Measurements from ENCODE around the gene C20orf202.

Gene C20orf202

DNA sequence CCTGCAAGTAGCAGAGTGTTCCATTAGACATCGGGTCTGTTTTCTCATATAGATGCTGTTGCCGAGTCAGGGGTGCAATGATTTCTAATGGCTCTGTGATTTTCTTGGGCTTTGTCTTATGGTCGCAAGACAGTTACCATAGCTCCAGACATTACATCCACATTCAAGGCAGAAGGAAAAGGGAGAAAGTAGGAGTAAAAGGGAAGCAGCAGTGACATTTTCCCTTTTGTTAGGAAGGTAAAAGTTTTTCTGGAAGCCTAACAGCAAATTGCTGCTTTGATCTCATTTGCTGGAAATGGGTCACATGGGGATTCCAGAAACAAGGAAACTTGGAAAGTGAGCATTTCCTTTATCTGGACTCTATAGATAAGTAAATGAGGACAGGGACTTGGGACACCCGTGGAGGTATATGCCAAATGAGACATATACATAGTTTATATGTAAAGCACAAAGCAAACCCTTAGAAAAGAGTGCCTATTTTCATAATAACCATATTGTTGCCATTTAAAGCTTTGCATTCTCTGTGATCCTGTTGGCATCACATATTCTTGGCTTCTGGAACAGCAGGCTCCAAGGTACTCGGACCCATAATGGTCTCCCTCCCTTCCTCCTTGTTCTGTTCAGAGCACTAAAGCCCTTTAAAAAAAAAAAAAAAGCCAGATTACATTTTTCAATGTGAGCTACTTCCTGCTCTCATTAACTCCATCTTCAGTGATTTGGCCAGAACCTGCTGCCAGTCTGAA is at the start of gene C20orf202:
Gene C20orf202, plus strand, starts transcription at position 693 of the 743 bp plus-strand sequence. CDS start 132 bp downstream, outside the sequence.
- no peak within 1 kb of the TSS for H3K4me3 ChIP-seq (ENCODE audit: control insufficient read depth, low read depth, low read length)
- no peak for DNase-seq (ENCODE audit: low read depth)
- TF ChIP-seq, protein P1, sequence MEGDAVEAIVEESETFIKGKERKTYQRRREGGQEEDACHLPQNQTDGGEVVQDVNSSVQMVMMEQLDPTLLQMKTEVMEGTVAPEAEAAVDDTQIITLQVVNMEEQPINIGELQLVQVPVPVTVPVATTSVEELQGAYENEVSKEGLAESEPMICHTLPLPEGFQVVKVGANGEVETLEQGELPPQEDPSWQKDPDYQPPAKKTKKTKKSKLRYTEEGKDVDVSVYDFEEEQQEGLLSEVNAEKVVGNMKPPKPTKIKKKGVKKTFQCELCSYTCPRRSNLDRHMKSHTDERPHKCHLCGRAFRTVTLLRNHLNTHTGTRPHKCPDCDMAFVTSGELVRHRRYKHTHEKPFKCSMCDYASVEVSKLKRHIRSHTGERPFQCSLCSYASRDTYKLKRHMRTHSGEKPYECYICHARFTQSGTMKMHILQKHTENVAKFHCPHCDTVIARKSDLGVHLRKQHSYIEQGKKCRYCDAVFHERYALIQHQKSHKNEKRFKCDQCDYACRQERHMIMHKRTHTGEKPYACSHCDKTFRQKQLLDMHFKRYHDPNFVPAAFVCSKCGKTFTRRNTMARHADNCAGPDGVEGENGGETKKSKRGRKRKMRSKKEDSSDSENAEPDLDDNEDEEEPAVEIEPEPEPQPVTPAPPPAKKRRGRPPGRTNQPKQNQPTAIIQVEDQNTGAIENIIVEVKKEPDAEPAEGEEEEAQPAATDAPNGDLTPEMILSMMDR (conservative IDR thresholded peaks at IDR 0.05; ENCODE audit: control insufficient read depth, insufficient read depth, low read depth, low read length), result no peak

DNA sequence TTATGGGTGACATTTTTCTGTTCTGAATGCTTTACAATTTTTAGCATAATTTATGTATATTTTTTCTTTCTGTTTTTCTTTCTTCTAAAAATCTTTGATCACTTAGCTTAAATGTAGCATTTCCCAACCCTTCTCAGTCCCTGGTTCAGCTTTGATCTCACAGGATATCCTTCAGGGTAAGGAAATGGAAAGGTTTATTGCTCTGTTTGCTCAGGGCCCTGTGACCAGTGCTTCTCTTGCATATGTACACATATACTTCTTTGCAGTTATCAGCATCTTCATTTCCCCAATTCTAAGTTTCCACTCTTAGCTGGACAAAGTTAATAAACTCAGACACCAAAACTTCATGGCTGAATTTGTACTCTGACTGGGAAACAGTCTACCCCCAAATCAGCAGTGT is 49.0 kb upstream of the C20orf202 start:
- H3K4me3 ChIP-seq (ENCODE audit: control insufficient read depth, low read depth, low read length), result no peak overlapping the region
- TF ChIP-seq, protein P1 (conservative IDR thresholded peaks at IDR 0.05; ENCODE audit: control insufficient read depth, insufficient read depth, low read depth, low read length), result no peak
- no peak for DNase-seq (ENCODE audit: low read depth)

DNA sequence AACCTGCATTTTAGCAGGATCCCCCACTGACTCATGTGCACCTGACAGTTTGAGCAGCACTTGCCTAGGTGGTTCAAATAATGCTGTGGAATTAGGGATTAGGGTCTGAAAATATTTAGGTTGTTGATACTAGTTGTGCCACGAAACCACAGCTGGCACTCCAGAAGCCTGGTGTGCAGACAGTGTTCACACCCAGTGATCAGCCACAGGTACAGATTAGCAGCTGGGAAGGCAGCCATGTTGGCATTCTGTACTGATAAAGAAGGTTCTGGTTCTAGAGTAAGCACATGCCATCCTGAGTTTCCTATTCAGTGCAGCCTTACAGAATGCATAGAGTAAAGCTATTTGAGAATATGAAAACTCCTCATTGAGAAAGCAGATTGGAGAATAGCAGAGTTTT is 48.6 kb upstream of the C20orf202 start:
- TF ChIP-seq, protein P1 (conservative IDR thresholded peaks at IDR 0.05; ENCODE audit: control insufficient read depth, insufficient read depth, low read depth, low read length), result no peak
- H3K4me3 ChIP-seq (ENCODE audit: control insufficient read depth, low read depth, low read length), result no peak overlapping the region
- DNase-seq (ENCODE audit: low read depth), result no peak

DNA sequence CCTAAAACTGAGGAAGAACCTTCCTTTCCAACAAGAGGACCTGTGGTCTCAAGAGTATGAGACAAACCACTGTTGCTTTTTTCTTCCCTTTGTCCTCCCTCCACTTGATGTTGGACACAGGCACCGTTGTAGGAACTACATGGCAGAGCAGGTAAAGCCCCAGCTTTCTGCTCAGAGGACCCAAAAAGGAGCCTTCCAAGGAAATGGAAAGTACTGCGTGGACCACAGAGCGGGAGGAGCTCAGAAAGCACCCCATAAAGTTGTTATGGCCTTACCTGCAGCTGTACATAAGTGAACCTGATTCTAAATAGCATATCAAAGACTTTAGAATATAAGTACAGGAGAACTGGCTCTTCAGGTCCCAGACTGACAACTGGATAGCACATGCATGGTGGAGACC is 47.9 kb upstream of the C20orf202 start:
- DNase-seq (ENCODE audit: low read depth), result no peak
- TF ChIP-seq, protein P1 (conservative IDR thresholded peaks at IDR 0.05; ENCODE audit: control insufficient read depth, insufficient read depth, low read depth, low read length), result no peak
- H3K4me3 ChIP-seq (ENCODE audit: control insufficient read depth, low read depth, low read length), result no peak overlapping the region

DNA sequence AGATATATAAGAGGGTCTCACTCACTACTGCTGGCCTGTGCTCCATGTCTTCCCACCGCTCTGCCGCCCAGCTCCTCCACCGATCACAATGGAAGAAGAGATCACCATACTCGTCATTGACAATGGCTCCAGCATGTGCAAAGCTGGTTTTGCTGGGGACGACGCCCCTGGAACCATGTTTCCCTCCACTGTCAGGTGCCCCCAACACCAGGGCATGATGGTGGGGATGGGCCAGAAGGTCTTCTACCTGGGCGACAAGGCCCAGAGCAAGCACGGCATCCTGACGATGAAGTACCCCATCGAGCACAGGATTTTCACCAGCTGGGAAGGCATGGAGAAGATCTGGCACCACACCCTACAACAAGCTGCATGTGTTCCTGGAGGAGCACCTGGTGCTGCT is 42.8 kb upstream of the C20orf202 start:
- TF ChIP-seq, protein P1 (conservative IDR thresholded peaks at IDR 0.05; ENCODE audit: control insufficient read depth, insufficient read depth, low read depth, low read length), result no peak
- DNase-seq (ENCODE audit: low read depth), result no peak
- H3K4me3 ChIP-seq (ENCODE audit: control insufficient read depth, low read depth, low read length), result no peak overlapping the region

DNA sequence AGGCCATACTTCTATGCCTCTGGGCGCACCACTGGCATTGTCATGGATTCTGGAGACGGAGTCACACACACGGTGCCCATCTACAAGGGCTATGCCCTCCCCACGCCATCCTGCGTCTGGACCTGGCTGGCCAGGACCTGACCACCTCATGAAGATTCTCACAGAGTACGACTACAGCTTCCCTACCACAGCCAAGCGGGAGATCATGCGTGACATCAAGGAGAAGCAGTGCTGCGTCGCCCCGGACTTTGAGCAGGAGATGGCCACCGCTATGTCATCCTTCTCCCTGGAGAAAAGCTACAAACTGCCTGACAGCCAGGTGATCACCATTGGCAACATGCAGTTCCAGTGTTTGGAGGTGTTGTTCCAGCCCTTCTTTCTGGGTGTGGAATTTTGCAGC is 42.3 kb upstream of the C20orf202 start:
- DNase-seq (ENCODE audit: low read depth), result no peak
- TF ChIP-seq, protein P1 (conservative IDR thresholded peaks at IDR 0.05; ENCODE audit: control insufficient read depth, insufficient read depth, low read depth, low read length), result no peak
- H3K4me3 ChIP-seq (ENCODE audit: control insufficient read depth, low read depth, low read length), result no peak overlapping the region
